Transverse colon (tissue), 4 donors: ENCODE measurements around the gene FAM13C. TPM values are rescaled to one million over a fixed set of nuclear protein-coding genes. Genes with fewer than 3 reads are reported as not detected.

ENCODE experiments used
- DNase-seq: peaks from one replicate; pipeline ENCODE4 v3.0.0-alpha.2; 2019
- H3K27ac ChIP-seq, 4 donors: fragments of 200-600 bp; sonication (generic); 2 replicates each; pipeline ENCODE4 v1.5.1; 2016 to 2018; ENCODE audit warnings: inconsistent platforms in 4 of 4
- H3K27me3 ChIP-seq: fragments of 200-600 bp; sonication (generic); 2 replicates; pipeline ENCODE4 v1.5.1; 2017; ENCODE audit warnings: inconsistent platforms
- H3K36me3 ChIP-seq, 4 donors: fragments of 200-600 bp; sonication (generic); 2 replicates each; pipeline ENCODE4 v1.5.1; 2017 to 2019; ENCODE audit warnings: inconsistent platforms in 4 of 4
- H3K4me1 ChIP-seq, 4 donors: fragments of 200-600 bp; sonication (generic); 2 replicates each; pipeline ENCODE4 v1.5.1; 2017 to 2020; ENCODE audit warnings: inconsistent platforms in 4 of 4
- H3K4me3 ChIP-seq, 4 donors: fragments of 200-600 bp; sonication (generic); 1 replicate in 1 of 4; 2 replicates in 3 of 4; pipeline versions ENCODE4 v1.5.1 to v1.6.1; 2017 to 2019; ENCODE audit warnings: inconsistent platforms in 4 of 4
- H3K9me3 ChIP-seq, 2 donors: fragments of 200-600 bp; sonication (generic); 2 replicates each; pipeline ENCODE4 v1.5.1; 2017 to 2019; ENCODE audit warnings: inconsistent platforms in 2 of 2
- EP300 ChIP-seq: sonication (generic); formaldehyde crosslinking; IDR thresholded peaks from one replicate; pipeline ENCODE4 v1.6.1; 2017; ENCODE audit warnings: antibody characterized with exemption, low read depth
- POLR2A ChIP-seq: fragments of 450-650 bp; IDR thresholded peaks from one replicate; pipeline ENCODE4 v1.6.1; 2016; ENCODE audit warnings: antibody characterized with exemption, mild to moderate bottlenecking, moderate library complexity
- POLR2AphosphoS5 ChIP-seq, 3 donors: sonication (generic); formaldehyde crosslinking; IDR thresholded peaks; one replicate each; pipeline ENCODE4 v1.6.1; 2016; ENCODE audit warnings: antibody characterized with exemption in 3 of 3
- WGBS, 2 donors: methylation state at CpG; one replicate each; pipeline ENCODE4 v1.1.5; 2018; ENCODE audit warnings: low coverage in 1 of 2; 5-methylcytosine and 5-hydroxymethylcytosine counted together
- in situ Hi-C, 4 donors: fragments of 200-750 bp; cut with MboI; loops; one replicate each; pipeline versions ENCODE4 v1.15.0 to v1.15.1; 2017; ENCODE audit warnings: low sequenced_read_pairs in 3 of 4, low pct_ligation_motif_present in 1 of 4, low pct_unique_long_range_greater_than_20kb in 1 of 4
- intact Hi-C: fragments of 100-400 bp; cut with DNase I; formaldehyde crosslinking; loops from one replicate; pipeline ENCODE4 v1.15.1; 2023; ENCODE audit warnings: low total_unique reads
- total RNA-seq, 4 donors: library from RNA; depleted of rRNA; stranded (reverse); fragments of >200 nt; gene quantifications; one replicate each; pipeline ENCODE4 v1.1.0, GENCODE V29; 2016
- TF ChIP-seq, protein P1 (sequence below), 5 experiments: fragments of 200-600 bp in 3 of 5; fragments of 450-650 bp in 2 of 5; sonication (generic) in 3 of 5; IDR thresholded peaks; 1 replicate in 2 of 5; 2 replicates in 3 of 5; pipeline ENCODE4 v1.5.1; 2016 to 2017; ENCODE audit warnings: antibody characterized with exemption in 5 of 5, inconsistent platforms in 3 of 5, mild to moderate bottlenecking in 2 of 5, moderate library complexity in 1 of 5

FAM13C gene
- total RNA-seq, 4 donors from 2014 or later = 5.6 to 9.7 (median 6.1) TPM

DNA sequence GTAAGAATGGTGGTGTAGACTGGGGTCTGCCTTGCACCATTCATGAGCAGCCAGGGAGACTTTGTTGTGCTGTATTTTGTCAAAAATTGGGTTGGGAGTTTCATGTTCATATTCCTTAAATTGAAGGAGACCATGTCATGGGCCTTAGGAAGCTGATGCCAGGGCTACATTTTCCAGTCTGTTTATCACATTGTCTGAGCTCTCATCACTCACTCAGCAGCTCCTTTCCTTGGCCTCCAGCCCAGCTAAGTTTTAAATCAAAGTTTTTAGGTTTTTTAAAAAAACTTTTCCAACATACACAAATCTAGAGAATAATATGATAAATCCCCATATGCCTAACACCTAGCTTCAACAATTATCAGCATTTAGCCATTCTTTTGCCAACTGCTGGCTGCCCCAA is 12.6 kb upstream of the FAM13C start:
- no peak for TF ChIP-seq POLR2A
- TF ChIP-seq POLR2AphosphoS5 (IDR thresholded peaks at IDR 0.05) = no peak
- TF ChIP-seq, protein P1, sequence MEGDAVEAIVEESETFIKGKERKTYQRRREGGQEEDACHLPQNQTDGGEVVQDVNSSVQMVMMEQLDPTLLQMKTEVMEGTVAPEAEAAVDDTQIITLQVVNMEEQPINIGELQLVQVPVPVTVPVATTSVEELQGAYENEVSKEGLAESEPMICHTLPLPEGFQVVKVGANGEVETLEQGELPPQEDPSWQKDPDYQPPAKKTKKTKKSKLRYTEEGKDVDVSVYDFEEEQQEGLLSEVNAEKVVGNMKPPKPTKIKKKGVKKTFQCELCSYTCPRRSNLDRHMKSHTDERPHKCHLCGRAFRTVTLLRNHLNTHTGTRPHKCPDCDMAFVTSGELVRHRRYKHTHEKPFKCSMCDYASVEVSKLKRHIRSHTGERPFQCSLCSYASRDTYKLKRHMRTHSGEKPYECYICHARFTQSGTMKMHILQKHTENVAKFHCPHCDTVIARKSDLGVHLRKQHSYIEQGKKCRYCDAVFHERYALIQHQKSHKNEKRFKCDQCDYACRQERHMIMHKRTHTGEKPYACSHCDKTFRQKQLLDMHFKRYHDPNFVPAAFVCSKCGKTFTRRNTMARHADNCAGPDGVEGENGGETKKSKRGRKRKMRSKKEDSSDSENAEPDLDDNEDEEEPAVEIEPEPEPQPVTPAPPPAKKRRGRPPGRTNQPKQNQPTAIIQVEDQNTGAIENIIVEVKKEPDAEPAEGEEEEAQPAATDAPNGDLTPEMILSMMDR (IDR thresholded peaks at IDR 0.05) = no peak
- no peak for TF ChIP-seq EP300
- no peaks in the 10 kb centered on the region for H3K36me3 ChIP-seq
- in situ Hi-C loops = no loop called here

DNA sequence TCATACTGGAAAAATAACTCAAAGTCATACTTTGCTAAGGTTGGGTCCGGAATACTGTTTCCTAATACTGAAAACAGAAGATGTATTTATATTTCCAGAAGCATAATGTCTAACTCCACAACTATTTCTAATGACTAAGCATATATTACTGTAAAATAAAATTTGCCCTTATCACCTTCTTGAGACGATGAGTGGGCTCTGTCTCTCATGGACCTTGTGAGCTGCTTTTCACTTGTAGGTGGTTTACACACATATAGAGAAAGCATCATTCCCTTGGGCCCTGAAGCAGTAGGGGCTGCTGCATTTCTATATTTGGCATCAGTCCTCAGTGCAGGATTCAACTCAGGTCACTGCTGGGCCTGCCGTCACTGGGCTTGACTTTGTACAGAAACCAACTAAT is 10.7 kb upstream of the FAM13C start:
- H3K9me3 ChIP-seq = no peaks in the 10 kb centered on the region
- TF ChIP-seq, protein P1 (IDR thresholded peaks at IDR 0.05) = no peak
- TF ChIP-seq EP300 (no peak), POLR2A (no peak), POLR2AphosphoS5 (IDR thresholded peaks at IDR 0.05) (no peak)
- H3K4me1 ChIP-seq = no peaks in the 10 kb centered on the region
- H3K36me3 ChIP-seq = no peaks in the 10 kb centered on the region
- 74% methylated on average over 2 to 3 of the region's 3 CpGs for WGBS, 2 donors
- no peak overlapping the region for H3K4me3 ChIP-seq
- H3K27me3 ChIP-seq = no peaks in the 10 kb centered on the region
- DNase-seq = no peak
- no peak overlapping the region for H3K27ac ChIP-seq
- intact Hi-C loops (no loop called here), in situ Hi-C loops (no loop called here)

More for the DNA sequence above, 12.6 kb upstream of the FAM13C start:
- Histone ChIP-seq H3K4me3 (no peak overlapping the region), H3K4me1 (no peaks in the 10 kb centered on the region), H3K9me3 (no peaks in the 10 kb centered on the region), H3K27ac (no peak overlapping the region), H3K27me3 (no peaks in the 10 kb centered on the region)
- intact Hi-C loops = no loop called here
- no peak for DNase-seq

DNA sequence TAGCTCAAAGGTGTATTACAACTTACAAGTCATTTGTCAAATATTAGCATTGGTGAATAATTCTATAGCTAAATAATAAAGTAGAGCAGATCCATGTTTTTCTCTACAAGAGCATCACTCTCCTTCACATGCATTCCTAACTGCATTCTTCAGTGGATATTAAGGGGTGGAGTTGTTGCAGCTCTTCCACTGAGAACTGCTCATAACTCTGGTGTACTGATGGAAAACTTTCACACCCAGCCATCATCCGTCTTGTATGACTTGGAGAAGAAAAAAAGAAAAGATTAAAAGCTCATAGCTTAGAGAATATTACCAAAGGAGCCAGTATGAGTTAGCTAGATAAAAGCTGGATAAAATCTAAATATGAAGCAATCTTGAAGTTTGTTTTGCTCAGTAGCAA is 10.2 kb upstream of the FAM13C start:
- no peaks in the 10 kb centered on the region for H3K27me3 ChIP-seq
- H3K4me3 ChIP-seq = no peak overlapping the region
- WGBS, 2 donors = 53 to 71% methylated on average over 1 of the region's 1 CpG
- in situ Hi-C loops (no loop called here), intact Hi-C loops (no loop called here)
- no peaks in the 10 kb centered on the region for H3K36me3 ChIP-seq
- no peaks in the 10 kb centered on the region for H3K4me1 ChIP-seq
- no peak for DNase-seq
- no peak overlapping the region for H3K27ac ChIP-seq
- TF ChIP-seq POLR2AphosphoS5 (IDR thresholded peaks at IDR 0.05) (no peak), EP300 (no peak), POLR2A (no peak)
- TF ChIP-seq, protein P1 (IDR thresholded peaks at IDR 0.05) = no peak
- H3K9me3 ChIP-seq = no peaks in the 10 kb centered on the region

DNA sequence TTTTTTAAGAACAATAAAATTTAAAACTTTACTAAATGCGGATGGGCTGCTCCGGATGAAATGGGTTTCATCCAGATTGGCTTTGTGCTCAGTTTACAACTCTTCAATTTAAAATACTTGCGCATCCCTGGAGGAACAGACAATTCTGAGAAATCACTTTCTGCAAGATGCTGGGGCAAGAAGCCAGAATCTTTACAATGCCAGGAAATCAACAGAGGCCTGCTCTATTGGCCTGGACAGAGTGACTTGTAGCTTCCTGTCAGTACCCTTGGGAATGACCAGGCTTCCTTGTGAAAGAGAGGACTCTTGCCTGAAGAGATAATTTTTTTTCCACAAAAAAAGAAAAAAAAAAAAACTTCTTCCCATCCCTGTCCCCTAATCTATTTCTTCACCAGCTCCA is 3.9 kb upstream of the FAM13C start:
- DNase-seq = no peak
- no peaks in the 10 kb centered on the region for H3K9me3 ChIP-seq
- in situ Hi-C loops = no loop called here
- H3K4me3 ChIP-seq = no peak overlapping the region
- 49 to 77% methylated on average over 3 of the region's 3 CpGs for WGBS, 2 donors
- no peak for TF ChIP-seq POLR2A
- TF ChIP-seq, protein P1 (IDR thresholded peaks at IDR 0.05) = no peak
- no peak for TF ChIP-seq EP300
- TF ChIP-seq POLR2AphosphoS5 (IDR thresholded peaks at IDR 0.05) = no peak
- H3K27me3 ChIP-seq = no peaks in the 10 kb centered on the region
- H3K4me1 ChIP-seq = peaks cover 0 to 13% (median 7%) of the 10 kb centered on the region in 4 donors
- intact Hi-C loops = no loop called here
- H3K36me3 ChIP-seq = no peaks in the 10 kb centered on the region
- H3K27ac ChIP-seq = no peak overlapping the region
